HepG2 (cell line): ENCODE measurements around the gene MCEE. TPM values are rescaled to one million over a fixed set of nuclear protein-coding genes. Genes with fewer than 3 reads are reported as not detected.

Experiments
- ARID2 ChIP-seq: sonication (generic); formaldehyde crosslinking; IDR thresholded peaks from 2 replicates; pipeline ENCODE4 v1.8.1; 2022; ENCODE audit warnings: mild to moderate bottlenecking, missing genetic modification reagents, borderline replicate concordance
- ATM ChIP-seq: fragments of 450-650 bp; IDR thresholded peaks from 2 replicates; pipeline ENCODE4 v1.7.1; 2017; ENCODE audit warnings: mild to moderate bottlenecking, borderline replicate concordance
- EED ChIP-seq: sonication (generic); formaldehyde crosslinking; IDR thresholded peaks from 2 replicates; pipeline ENCODE4 v1.5.0; 2020; ENCODE audit warnings: mild to moderate bottlenecking, missing genetic modification reagents
- HDAC1 ChIP-seq: sonication (generic); formaldehyde crosslinking; IDR thresholded peaks from 2 replicates; pipeline ENCODE4 v1.5.1; 2020; ENCODE audit warnings: mild to moderate bottlenecking, missing genetic modification reagents
- HHEX ChIP-seq: IDR thresholded peaks from 2 replicates; pipeline ENCODE4 v1.6.1; 2016; ENCODE audit warnings: control low read depth
- HOXA9 ChIP-seq: sonication (generic); formaldehyde crosslinking; IDR thresholded peaks from 2 replicates; pipeline ENCODE4 v1.8.1; 2022; ENCODE audit warnings: missing genetic modification reagents, mild to moderate bottlenecking, moderate library complexity, borderline replicate concordance
- IKZF4 ChIP-seq: sonication (generic); formaldehyde crosslinking; IDR thresholded peaks from 2 replicates; pipeline ENCODE4 v1.5.1; 2020; ENCODE audit warnings: borderline replicate concordance, mild to moderate bottlenecking, low read depth, missing genetic modification reagents; ENCODE audit errors: not compliant biosample characterization
- NFKB2 ChIP-seq: sonication (generic); formaldehyde crosslinking; IDR thresholded peaks from 2 replicates; pipeline ENCODE4 v1.4.0; 2020; ENCODE audit warnings: missing genetic modification reagents, borderline replicate concordance
- U2AF1 ChIP-seq: fragments of 200-400 bp; formaldehyde crosslinking; optimal IDR thresholded peaks from 2 replicates; pipeline ENCODE3; 2017; ENCODE audit warnings: mild to moderate bottlenecking, low read depth, low read length
- polyA plus RNA-seq, 8 experiments: library from polyadenylated mRNA; depleted of rRNA in 3 of 8; stranded (reverse) in 7 of 8; unstranded in 1 of 8; fragments of >200 nt; fragmentation: Illumina TruSeq in 4 of 8; extraction: Trizol in 4 of 8; gene quantifications; 2 replicates each; pipeline versions ENCODE4 v1.2.1 to v1.2.3, GENCODE V29; 2011 to 2016; ENCODE audit warnings: low read depth in 4 of 8, missing spikeins in 1 of 8, mixed read lengths in 1 of 8; ENCODE audit not compliant: insufficient read depth in 1 of 8
- total RNA-seq, 5 experiments: library from RNA; depleted of rRNA; stranded (reverse); fragments of >200 nt; fragmentation: Illumina TruSeq; extraction: Trizol; gene quantifications; 2 replicates each; pipeline ENCODE4 v1.2.3, GENCODE V29; 2016; ENCODE audit warnings: low read depth in 1 of 5
- TF ChIP-seq, protein P1 (sequence below): sonication (generic); formaldehyde crosslinking; IDR thresholded peaks from 2 replicates; pipeline ENCODE4 v1.5.1; 2020; ENCODE audit warnings: missing genetic modification reagents, mild to moderate bottlenecking, borderline replicate concordance
- TF ChIP-seq, protein P2 (sequence below): sonication (generic); formaldehyde crosslinking; IDR thresholded peaks from 2 replicates; pipeline ENCODE4 v1.5.0; 2020; ENCODE audit warnings: mild to moderate bottlenecking, low read depth, missing genetic modification reagents, borderline replicate concordance
- TF ChIP-seq, protein P3 (sequence below): IDR thresholded peaks from 2 replicates; pipeline ENCODE4 v1.6.1; 2016; ENCODE audit warnings: missing compliant biosample characterization, missing genetic modification reagents, borderline replicate concordance
- TF ChIP-seq, protein P4 (sequence below): sonication (generic); formaldehyde crosslinking; IDR thresholded peaks from 2 replicates; pipeline ENCODE4 v1.8.1; 2023; ENCODE audit warnings: mild to moderate bottlenecking, inconsistent platforms, moderate library complexity, missing genetic modification reagents, borderline replicate concordance
- TF ChIP-seq, protein P5 (sequence below): sonication (generic); formaldehyde crosslinking; IDR thresholded peaks from 2 replicates; pipeline ENCODE4 v1.8.0; 2022; ENCODE audit warnings: missing genetic modification reagents, mild to moderate bottlenecking, inconsistent platforms, borderline replicate concordance
- TF ChIP-seq, protein P6 (sequence below): sonication (generic); formaldehyde crosslinking; IDR thresholded peaks from 2 replicates; pipeline ENCODE4 v1.4.0; 2020; ENCODE audit warnings: missing genetic modification reagents, mild to moderate bottlenecking, borderline replicate concordance
- TF ChIP-seq, protein P7 (sequence below), 2 experiments: IDR thresholded peaks; 2 replicates each; pipeline ENCODE4 v1.6.1; 2011 to 2012; ENCODE audit warnings: low read length in 2 of 2, borderline replicate concordance in 1 of 2, low read depth in 1 of 2, mild to moderate bottlenecking in 1 of 2, moderate library complexity in 1 of 2

Gene MCEE
- total and polyA plus RNA-seq, 2 of the 13 experiments (the other 11 are each of a cell fraction or from before 2014, with no cell fraction given) = 32.0 to 66.9 TPM

DNA sequence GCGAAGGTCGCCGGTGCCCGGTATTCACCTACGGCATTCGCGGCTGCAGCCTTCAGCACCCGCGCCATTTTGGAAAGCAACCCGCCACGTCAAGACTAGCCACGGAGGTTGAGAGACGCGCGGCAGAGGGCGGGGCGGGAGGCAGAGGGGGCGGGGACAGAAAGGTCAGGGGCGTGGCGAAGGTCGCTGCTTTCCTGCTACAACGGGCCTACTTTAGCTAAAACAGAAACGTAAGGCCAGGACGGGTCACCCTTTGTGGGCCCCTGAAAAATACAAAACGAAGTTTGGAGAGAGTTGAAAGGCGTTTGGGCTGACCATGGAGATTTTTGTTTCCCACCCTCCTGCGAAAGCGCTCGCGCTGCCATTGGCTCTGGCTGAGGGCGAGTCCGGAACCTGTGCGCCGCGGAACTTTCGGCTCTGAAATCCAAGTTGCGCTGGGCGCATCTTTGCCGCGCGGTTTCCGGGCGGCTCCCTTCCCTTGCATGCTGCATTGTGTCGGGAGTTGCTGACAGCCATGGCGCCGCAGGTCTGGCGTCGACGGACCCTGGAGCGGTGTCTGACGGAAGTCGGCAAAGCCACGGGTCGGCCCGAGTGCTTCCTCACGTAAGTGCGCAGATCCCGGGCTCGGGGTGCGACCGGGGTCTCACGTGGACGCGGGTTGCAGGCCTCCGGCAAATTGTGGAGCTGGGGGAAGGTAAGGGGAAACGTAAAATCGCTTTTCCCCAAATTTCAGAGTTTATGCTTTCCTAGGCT is at the start of gene MCEE, which contains the start of gene MPHOSPH10 (continued):
- TF ChIP-seq, protein P1, sequence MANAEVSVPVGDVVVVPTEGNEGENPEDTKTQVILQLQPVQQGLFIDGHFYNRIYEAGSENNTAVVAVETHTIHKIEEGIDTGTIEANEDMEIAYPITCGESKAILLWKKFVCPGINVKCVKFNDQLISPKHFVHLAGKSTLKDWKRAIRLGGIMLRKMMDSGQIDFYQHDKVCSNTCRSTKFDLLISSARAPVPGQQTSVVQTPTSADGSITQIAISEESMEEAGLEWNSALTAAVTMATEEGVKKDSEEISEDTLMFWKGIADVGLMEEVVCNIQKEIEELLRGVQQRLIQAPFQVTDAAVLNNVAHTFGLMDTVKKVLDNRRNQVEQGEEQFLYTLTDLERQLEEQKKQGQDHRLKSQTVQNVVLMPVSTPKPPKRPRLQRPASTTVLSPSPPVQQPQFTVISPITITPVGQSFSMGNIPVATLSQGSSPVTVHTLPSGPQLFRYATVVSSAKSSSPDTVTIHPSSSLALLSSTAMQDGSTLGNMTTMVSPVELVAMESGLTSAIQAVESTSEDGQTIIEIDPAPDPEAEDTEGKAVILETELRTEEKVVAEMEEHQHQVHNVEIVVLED (CRISPR knock-in tag) = peak; percentile 78
- no peak for TF ChIP-seq ATM
- TF ChIP-seq, protein P2, sequence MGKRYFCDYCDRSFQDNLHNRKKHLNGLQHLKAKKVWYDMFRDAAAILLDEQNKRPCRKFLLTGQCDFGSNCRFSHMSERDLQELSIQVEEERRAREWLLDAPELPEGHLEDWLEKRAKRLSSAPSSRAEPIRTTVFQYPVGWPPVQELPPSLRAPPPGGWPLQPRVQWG (CRISPR knock-in tag) = no peak
- TF ChIP-seq HOXA9 (CRISPR knock-in tag) = 0 out of 2 replicates have a peak, but pooled peaks have one; percentile 14
- TF ChIP-seq, protein P3, sequence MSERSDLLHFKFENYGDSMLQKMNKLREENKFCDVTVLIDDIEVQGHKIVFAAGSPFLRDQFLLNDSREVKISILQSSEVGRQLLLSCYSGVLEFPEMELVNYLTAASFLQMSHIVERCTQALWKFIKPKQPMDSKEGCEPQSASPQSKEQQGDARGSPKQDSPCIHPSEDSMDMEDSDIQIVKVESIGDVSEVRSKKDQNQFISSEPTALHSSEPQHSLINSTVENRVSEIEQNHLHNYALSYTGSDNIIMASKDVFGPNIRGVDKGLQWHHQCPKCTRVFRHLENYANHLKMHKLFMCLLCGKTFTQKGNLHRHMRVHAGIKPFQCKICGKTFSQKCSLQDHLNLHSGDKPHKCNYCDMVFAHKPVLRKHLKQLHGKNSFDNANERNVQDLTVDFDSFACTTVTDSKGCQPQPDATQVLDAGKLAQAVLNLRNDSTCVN (CRISPR knock-in tag) = peak; percentile 83; the same call in 1 of the 2 replicates
- peak; percentile 20; the same call in 1 of the 2 replicates for TF ChIP-seq ARID2
- TF ChIP-seq, protein P4, sequence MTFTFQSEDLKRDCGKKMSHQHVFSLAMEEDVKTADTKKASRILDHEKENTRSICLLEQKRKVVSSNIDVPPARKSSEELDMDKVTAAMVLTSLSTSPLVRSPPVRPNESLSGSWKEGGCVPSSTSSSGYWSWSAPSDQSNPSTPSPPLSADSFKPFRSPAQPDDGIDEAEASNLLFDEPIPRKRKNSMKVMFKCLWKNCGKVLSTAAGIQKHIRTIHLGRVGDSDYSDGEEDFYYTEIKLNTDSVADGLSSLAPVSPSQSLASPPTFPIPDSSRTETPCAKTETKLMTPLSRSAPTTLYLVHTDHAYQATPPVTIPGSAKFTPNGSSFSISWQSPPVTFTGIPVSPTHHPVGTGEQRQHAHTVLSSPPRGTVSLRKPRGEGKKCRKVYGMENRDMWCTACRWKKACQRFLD = peak; percentile 82
- TF ChIP-seq HDAC1 = peak; percentile 88
- peak; percentile 98 for TF ChIP-seq U2AF1
- TF ChIP-seq, protein P5, sequence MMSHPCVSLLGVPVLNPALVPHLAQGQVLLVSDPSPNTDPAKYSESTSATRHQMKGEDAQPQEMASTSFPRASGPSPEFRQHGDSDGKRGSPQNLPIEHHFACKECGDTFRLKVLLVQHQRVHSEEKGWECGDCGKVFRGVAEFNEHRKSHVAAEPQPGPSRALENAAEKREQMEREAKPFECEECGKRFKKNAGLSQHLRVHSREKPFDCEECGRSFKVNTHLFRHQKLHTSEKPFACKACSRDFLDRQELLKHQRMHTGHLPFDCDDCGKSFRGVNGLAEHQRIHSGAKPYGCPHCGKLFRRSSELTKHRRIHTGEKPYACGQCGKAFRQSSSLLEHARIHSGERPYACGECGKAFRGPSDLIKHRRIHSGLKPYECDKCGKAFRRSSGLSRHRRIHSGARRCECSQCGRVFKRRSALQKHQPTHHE = peak; percentile 81; the same call in 1 of the 2 replicates
- peak; percentile 61; the same call in 1 of the 2 replicates for TF ChIP-seq HHEX (CRISPR knock-in tag)
- peak; percentile 96 for TF ChIP-seq NFKB2 (CRISPR knock-in tag)
- TF ChIP-seq IKZF4 (CRISPR knock-in tag) = peak; percentile 87
- TF ChIP-seq, protein P6, sequence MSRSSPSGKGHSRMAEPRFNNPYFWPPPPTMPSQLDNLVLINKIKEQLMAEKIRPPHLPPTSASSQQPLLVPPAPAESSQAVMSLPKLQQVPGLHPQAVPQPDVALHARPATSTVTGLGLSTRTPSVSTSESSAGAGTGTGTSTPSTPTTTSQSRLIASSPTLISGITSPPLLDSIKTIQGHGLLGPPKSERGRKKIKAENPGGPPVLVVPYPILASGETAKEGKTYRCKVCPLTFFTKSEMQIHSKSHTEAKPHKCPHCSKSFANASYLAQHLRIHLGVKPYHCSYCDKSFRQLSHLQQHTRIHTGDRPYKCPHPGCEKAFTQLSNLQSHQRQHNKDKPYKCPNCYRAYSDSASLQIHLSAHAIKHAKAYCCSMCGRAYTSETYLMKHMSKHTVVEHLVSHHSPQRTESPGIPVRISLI (CRISPR knock-in tag) = no peak
- TF ChIP-seq, protein P7, sequence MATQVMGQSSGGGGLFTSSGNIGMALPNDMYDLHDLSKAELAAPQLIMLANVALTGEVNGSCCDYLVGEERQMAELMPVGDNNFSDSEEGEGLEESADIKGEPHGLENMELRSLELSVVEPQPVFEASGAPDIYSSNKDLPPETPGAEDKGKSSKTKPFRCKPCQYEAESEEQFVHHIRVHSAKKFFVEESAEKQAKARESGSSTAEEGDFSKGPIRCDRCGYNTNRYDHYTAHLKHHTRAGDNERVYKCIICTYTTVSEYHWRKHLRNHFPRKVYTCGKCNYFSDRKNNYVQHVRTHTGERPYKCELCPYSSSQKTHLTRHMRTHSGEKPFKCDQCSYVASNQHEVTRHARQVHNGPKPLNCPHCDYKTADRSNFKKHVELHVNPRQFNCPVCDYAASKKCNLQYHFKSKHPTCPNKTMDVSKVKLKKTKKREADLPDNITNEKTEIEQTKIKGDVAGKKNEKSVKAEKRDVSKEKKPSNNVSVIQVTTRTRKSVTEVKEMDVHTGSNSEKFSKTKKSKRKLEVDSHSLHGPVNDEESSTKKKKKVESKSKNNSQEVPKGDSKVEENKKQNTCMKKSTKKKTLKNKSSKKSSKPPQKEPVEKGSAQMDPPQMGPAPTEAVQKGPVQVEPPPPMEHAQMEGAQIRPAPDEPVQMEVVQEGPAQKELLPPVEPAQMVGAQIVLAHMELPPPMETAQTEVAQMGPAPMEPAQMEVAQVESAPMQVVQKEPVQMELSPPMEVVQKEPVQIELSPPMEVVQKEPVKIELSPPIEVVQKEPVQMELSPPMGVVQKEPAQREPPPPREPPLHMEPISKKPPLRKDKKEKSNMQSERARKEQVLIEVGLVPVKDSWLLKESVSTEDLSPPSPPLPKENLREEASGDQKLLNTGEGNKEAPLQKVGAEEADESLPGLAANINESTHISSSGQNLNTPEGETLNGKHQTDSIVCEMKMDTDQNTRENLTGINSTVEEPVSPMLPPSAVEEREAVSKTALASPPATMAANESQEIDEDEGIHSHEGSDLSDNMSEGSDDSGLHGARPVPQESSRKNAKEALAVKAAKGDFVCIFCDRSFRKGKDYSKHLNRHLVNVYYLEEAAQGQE (IDR thresholded peaks at IDR 0.05; ENCODE audit: borderline replicate concordance in 1 of 2, low read depth in 1 of 2, low read length in 2 of 2) = peak; percentile 24 to 86
- TF ChIP-seq EED = peak; percentile 99
